HepG2 (cell line): ENCODE results near the gene ZNF341. TPM values are rescaled to one million over a fixed set of nuclear protein-coding genes. Genes with fewer than 3 reads are reported as not detected.
A peak's percentile ranks its signal among the peaks of the same experiment; 100 is the strongest.

ENCODE experiments used
- ATAC-seq: fragments of 200-7000 bp; cut with Tn5 transposase; 3 replicates; pipeline ENCODE4 v1.9.1; 2020; ENCODE audit warnings: mild to moderate bottlenecking, moderate library complexity
- BruUV-seq: library from RNA; stranded (reverse); fragments of 400-500 nt; replicated peaks from 2 replicates; lab custom pipeline; 2021; lab: Mats Ljungman, UMichigan
- CTCF ChIA-PET: fragments of 300-600 bp; formaldehyde crosslinking; extraction: SDS; loops from one replicate; lab custom pipeline; 2021; ENCODE audit warnings: low total read pairs, inconsistent platforms, low intra/inter-chr PET ratio; lab: Yijun Ruan, JAX
- POLR2A ChIA-PET: fragments of 350-600 bp; sonication (Branson Sonifier 250); formaldehyde crosslinking; loops from one replicate; lab custom pipeline; 2020; ENCODE audit warnings: antibody characterized with exemption, inconsistent platforms; lab: Yijun Ruan, JAX
- DNase-seq: peaks from one replicate; pipeline ENCODE4 v3.0.0-alpha.2; 2015; ENCODE audit warnings: low spot score
- FAIRE-seq: peaks from 3 replicates; lab custom pipeline; 2011; peaks lifted over from hg19 to GRCh38; lab: Jason Lieb, UNC
- H2AFZ ChIP-seq: one replicate; pipeline ENCODE4 v1.6.1; 2011; ENCODE audit warnings: low read length, inconsistent platforms
- H3K27ac ChIP-seq: fragments of 300-600 bp; 3 replicates; pipeline ENCODE4 v1.8.0; 2011; ENCODE audit warnings: mixed run types, mild to moderate bottlenecking, mixed read lengths, low read length, inconsistent platforms; ENCODE audit not compliant: insufficient read depth; ENCODE audit errors: extremely low read length
- H3K27me3 ChIP-seq, 2 experiments: fragments of 200-600 bp in 1 of 2; 2 replicates in 1 of 2; 3 replicates in 1 of 2; pipeline versions ENCODE4 v1.6.0 to v1.8.0; 2011; ENCODE audit warnings: low read length in 2 of 2, mild to moderate bottlenecking in 2 of 2, moderate library complexity in 2 of 2, inconsistent platforms in 1 of 2; ENCODE audit not compliant: insufficient read depth in 2 of 2, control insufficient read depth in 1 of 2
- H3K36me3 ChIP-seq, 2 experiments: fragments of 200-600 bp in 1 of 2; replicated peaks in 1 of 2; 2 replicates in 1 of 2; 3 replicates in 1 of 2; pipeline versions ENCODE4 v1.5.1 to v1.8.0; 2011; ENCODE audit warnings: low read length in 2 of 2, inconsistent platforms in 1 of 2; ENCODE audit not compliant: insufficient read depth in 2 of 2, control insufficient read depth in 1 of 2
- H3K4me1 ChIP-seq: 2 replicates; pipeline ENCODE4 v1.5.1; 2012; ENCODE audit warnings: low read length, inconsistent platforms; ENCODE audit not compliant: insufficient read depth
- H3K4me2 ChIP-seq: 2 replicates; pipeline ENCODE4 v1.6.0; 2011; ENCODE audit warnings: low read depth, low read length, inconsistent platforms
- H3K4me3 ChIP-seq, 3 experiments: fragments of 200-600 bp in 1 of 3; sonication (generic), shearing (Covaris generic) in 1 of 3; replicated peaks in 1 of 3; 2 replicates each; pipeline ENCODE4 v1.5.1; 2011 to 2016; ENCODE audit warnings: low read length in 3 of 3, inconsistent platforms in 2 of 3, low read depth in 2 of 3, mild to moderate bottlenecking in 2 of 3, control low read depth in 1 of 3, mixed read lengths in 1 of 3; ENCODE audit not compliant: insufficient read depth in 1 of 3
- H3K79me2 ChIP-seq: one replicate; pipeline ENCODE4 v1.6.1; 2011; ENCODE audit warnings: low read length, inconsistent platforms; ENCODE audit not compliant: insufficient read depth
- H3K9ac ChIP-seq: 2 replicates; pipeline ENCODE4 v1.6.0; 2011; ENCODE audit warnings: mild to moderate bottlenecking, low read depth, low read length, inconsistent platforms; ENCODE audit not compliant: insufficient read depth
- H3K9me3 ChIP-seq: 2 replicates; pipeline ENCODE4 v1.5.1; 2012; ENCODE audit warnings: mild to moderate bottlenecking, low read length
- H4K20me1 ChIP-seq: 2 replicates; pipeline ENCODE4 v1.6.0; 2011; ENCODE audit warnings: inconsistent platforms, mild to moderate bottlenecking, low read length, moderate library complexity; ENCODE audit not compliant: insufficient read depth
- ATF6 ChIP-seq: sonication (generic); formaldehyde crosslinking; conservative IDR thresholded peaks from 2 replicates; pipeline ENCODE4 v1.4.0; 2020; ENCODE audit warnings: missing genetic modification reagents
- HDAC6 ChIP-seq: fragments of 200-600 bp; sonication (generic); IDR thresholded peaks from 2 replicates; pipeline ENCODE4 v1.7.0; 2017; ENCODE audit warnings: mild to moderate bottlenecking, antibody characterized with exemption, low read length, low read depth
- LBX2 ChIP-seq: sonication (generic); formaldehyde crosslinking; IDR thresholded peaks from 2 replicates; pipeline ENCODE4 v1.5.0; 2020; ENCODE audit warnings: missing genetic modification reagents, mild to moderate bottlenecking, borderline replicate concordance
- MEIS2 ChIP-seq: sonication (generic); formaldehyde crosslinking; IDR thresholded peaks from 2 replicates; pipeline ENCODE4 v1.9.0; 2021; ENCODE audit warnings: mild to moderate bottlenecking, missing genetic modification reagents
- PHF8 ChIP-seq: sonication (generic); formaldehyde crosslinking; IDR thresholded peaks from 2 replicates; pipeline ENCODE4 v1.5.0; 2020; ENCODE audit warnings: missing genetic modification reagents
- RCOR2 ChIP-seq: IDR thresholded peaks from 2 replicates; pipeline ENCODE4 v1.6.1; 2016; ENCODE audit warnings: missing biosample characterization, missing genetic modification reagents
- XRCC5 ChIP-seq: fragments of 200-400 bp; formaldehyde crosslinking; optimal IDR thresholded peaks from 2 replicates; pipeline ENCODE3; 2017; ENCODE audit warnings: mild to moderate bottlenecking, low read length
- ZNF550 ChIP-seq: sonication (generic); formaldehyde crosslinking; IDR thresholded peaks from 2 replicates; pipeline ENCODE4 v1.4.0; 2020; ENCODE audit warnings: mild to moderate bottlenecking, missing genetic modification reagents, borderline replicate concordance
- ZNF687 ChIP-seq: sonication (generic); formaldehyde crosslinking; IDR thresholded peaks from 2 replicates; pipeline ENCODE4 v1.5.1; 2020; ENCODE audit warnings: mild to moderate bottlenecking, missing genetic modification reagents, moderate library complexity
- ZNF737 ChIP-seq: sonication (generic); formaldehyde crosslinking; IDR thresholded peaks from 2 replicates; pipeline ENCODE4 v1.5.0; 2020; ENCODE audit warnings: missing genetic modification reagents, mild to moderate bottlenecking, borderline replicate concordance
- ZNF768 ChIP-seq: sonication (generic); formaldehyde crosslinking; IDR thresholded peaks from 2 replicates; pipeline ENCODE4 v1.4.0; 2020; ENCODE audit warnings: missing genetic modification reagents
- WGBS: methylation state at CpG from one replicate; pipeline ENCODE4 v1.1.6; 2017; ENCODE audit warnings: low lambda C conversion rate; 5-methylcytosine and 5-hydroxymethylcytosine counted together
- in situ Hi-C: cut with HindIII; loops from 2 replicates; pipeline ENCODE4 v1.10.0; 2017; ENCODE audit warnings: low pct_unique_long_range_greater_than_20kb; ENCODE audit not compliant: extremely low pct_ligation_motif_present
- intact Hi-C: fragments of 100-400 bp; cut with micrococcal nuclease; formaldehyde crosslinking; loops from one replicate; pipeline ENCODE4 v1.10.0; 2022; ENCODE audit not compliant: unreplicated experiment
- polyA plus RNA-seq, 8 experiments: library from polyadenylated mRNA; depleted of rRNA in 3 of 8; stranded (reverse) in 7 of 8; unstranded in 1 of 8; fragments of >200 nt; fragmentation: Illumina TruSeq in 4 of 8; extraction: Trizol in 4 of 8; gene quantifications; 2 replicates each; pipeline versions ENCODE4 v1.2.1 to v1.2.3, GENCODE V29; 2011 to 2016; ENCODE audit warnings: low read depth in 4 of 8, missing spikeins in 1 of 8, mixed read lengths in 1 of 8; ENCODE audit not compliant: insufficient read depth in 1 of 8
- total RNA-seq, 5 experiments: library from RNA; depleted of rRNA; stranded (reverse); fragments of >200 nt; fragmentation: Illumina TruSeq; extraction: Trizol; gene quantifications; 2 replicates each; pipeline ENCODE4 v1.2.3, GENCODE V29; 2016; ENCODE audit warnings: low read depth in 1 of 5

ZNF341 gene
- total and polyA plus RNA-seq, 2 of the 13 experiments (the other 11 are each of a cell fraction or from before 2014, with no cell fraction given): 1.1 to 2.2 TPM

- no peak overlapping the region for H3K4me3 ChIP-seq
These were observed 27.4 kb upstream of the ZNF341 start for GRCh38 chr20:33704197-33704924.

GRCh38 chr20:33707668-33708067 lies 24.1 kb upstream of the ZNF341 start:
- no peak overlapping the region for H2AFZ ChIP-seq
- no peak for FAIRE-seq
- no TSS peak for BruUV-seq
- H3K27me3 ChIP-seq: peaks cover 0 to 4% of the 10 kb centered on the region in 2 experiments; a peak in 1 of 5 replicates
- in situ Hi-C loops (no loop called here), intact Hi-C loops (no loop called here)
- ATAC-seq: no peak
- 78% methylated on average over 11 of the region's 11 CpGs for WGBS
- H3K36me3 ChIP-seq: no peaks in the 10 kb centered on the region
- no peak for DNase-seq
- H3K79me2 ChIP-seq: no peaks in the 10 kb centered on the region
- POLR2A ChIA-PET: no interaction called here
- H3K4me1 ChIP-seq: peaks cover 66% of the 10 kb centered on the region
- CTCF ChIA-PET: no interaction called here
- no peak overlapping the region for H3K4me2 ChIP-seq
- H4K20me1 ChIP-seq: no peaks in the 10 kb centered on the region
- no peak overlapping the region for H3K9ac ChIP-seq
- H3K27ac ChIP-seq: no peak overlapping the region
- no peaks in the 10 kb centered on the region for H3K9me3 ChIP-seq
- no peak overlapping the region for H3K4me3 ChIP-seq
- TF ChIP-seq ZNF687 (CRISPR knock-in tag) (peak; percentile 40), HDAC6 (no peak), ZNF550 (CRISPR knock-in tag) (no peak), ZNF768 (peak; percentile 11; the same call in 1 of the 2 replicates), MEIS2 (CRISPR knock-in tag) (no peak), ZNF737 (CRISPR knock-in tag) (peak; percentile 73; the same call in 1 of the 2 replicates), ATF6 (no peak), RCOR2 (no peak)

More at GRCh38 chr20:33704197-33704924, 27.4 kb upstream of the ZNF341 start:
- TF ChIP-seq LBX2 (CRISPR knock-in tag): no peak
- TF ChIP-seq PHF8 (CRISPR knock-in tag): no peak
- peak; percentile 36 for TF ChIP-seq XRCC5
- no TSS peak for BruUV-seq
- H4K20me1 ChIP-seq: no peaks in the 10 kb centered on the region
- ChIA-PET CTCF (no interaction called here), POLR2A (interaction anchor here (0.7 to 1.5 kb wide), 2 partner anchors 11 to 110 kb away, joined by 3 to 6 read pairs; no protein-coding TSS in a partner anchor)
- no peaks in the 10 kb centered on the region for H3K79me2 ChIP-seq
- H3K4me1 ChIP-seq: peaks cover 53% of the 10 kb centered on the region
- DNase-seq: no peak
- no peaks in the 10 kb centered on the region for H3K36me3 ChIP-seq
- 80% methylated on average over 11 of the region's 11 CpGs for WGBS
- no peak overlapping the region for H3K9ac ChIP-seq
- H3K27me3 ChIP-seq: no peaks in the 10 kb centered on the region
- no peak overlapping the region for H3K4me2 ChIP-seq
- no peak overlapping the region for H3K27ac ChIP-seq
- H3K9me3 ChIP-seq: no peaks in the 10 kb centered on the region
- in situ Hi-C loops: no loop called here
- intact Hi-C loops: no loop called here
- H2AFZ ChIP-seq: no peak overlapping the region
- FAIRE-seq: no peak
- no peak for ATAC-seq
